Measurements from ENCODE around the gene PRR36.

DNA sequence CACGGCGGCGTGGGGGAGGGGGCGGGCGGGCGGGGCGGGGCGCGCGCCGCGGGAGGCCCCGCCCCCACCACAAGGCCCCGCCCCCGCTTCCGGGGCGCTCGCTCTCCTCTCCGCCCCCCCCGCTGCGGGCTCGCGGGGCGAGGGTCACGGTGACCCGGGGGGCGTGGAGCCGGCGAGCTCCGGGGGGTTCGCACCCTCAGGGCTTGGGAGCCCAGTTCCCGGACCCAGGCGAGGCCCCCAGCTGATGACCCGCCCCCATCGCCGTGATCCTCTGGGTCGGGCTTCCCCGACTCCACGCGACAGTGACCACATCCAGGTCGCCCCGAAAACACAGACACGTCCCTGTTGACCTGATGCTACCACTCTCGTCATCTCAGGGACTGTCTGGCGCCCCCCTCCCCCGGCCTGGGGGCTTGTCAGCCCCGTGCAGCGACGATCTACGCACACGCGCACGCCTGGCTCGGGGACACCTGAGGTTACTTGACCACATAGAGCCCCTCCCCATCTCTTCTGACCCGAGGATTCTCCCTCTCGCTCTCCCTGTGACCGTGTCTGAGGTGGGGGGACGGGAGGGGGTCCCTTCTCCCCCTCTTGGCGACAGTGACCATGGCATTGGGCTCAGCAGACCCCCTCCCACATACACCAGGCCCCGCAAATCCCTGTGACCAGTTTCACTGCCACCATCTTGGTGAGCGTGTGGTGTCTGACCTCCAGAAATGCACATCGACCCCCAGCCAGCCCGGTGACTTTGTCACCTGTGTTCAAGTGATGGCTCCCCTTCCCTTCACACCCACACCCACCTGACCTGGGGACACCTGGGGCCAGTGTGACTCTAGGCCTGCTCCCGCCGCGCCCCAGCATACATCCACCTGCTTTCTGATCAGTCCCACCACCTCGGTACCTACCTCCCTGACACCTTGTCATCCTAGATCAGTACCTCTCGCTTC lies 30.2 kb upstream of the PRR36 start:
- TF ChIP-seq, protein P1, sequence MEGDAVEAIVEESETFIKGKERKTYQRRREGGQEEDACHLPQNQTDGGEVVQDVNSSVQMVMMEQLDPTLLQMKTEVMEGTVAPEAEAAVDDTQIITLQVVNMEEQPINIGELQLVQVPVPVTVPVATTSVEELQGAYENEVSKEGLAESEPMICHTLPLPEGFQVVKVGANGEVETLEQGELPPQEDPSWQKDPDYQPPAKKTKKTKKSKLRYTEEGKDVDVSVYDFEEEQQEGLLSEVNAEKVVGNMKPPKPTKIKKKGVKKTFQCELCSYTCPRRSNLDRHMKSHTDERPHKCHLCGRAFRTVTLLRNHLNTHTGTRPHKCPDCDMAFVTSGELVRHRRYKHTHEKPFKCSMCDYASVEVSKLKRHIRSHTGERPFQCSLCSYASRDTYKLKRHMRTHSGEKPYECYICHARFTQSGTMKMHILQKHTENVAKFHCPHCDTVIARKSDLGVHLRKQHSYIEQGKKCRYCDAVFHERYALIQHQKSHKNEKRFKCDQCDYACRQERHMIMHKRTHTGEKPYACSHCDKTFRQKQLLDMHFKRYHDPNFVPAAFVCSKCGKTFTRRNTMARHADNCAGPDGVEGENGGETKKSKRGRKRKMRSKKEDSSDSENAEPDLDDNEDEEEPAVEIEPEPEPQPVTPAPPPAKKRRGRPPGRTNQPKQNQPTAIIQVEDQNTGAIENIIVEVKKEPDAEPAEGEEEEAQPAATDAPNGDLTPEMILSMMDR (conservative IDR thresholded peaks at IDR 0.05; ENCODE audit: low read length): no peak
- TF ChIP-seq EZH2phosphoT487 (IDR thresholded peaks at IDR 0.05; ENCODE audit: borderline replicate concordance, low read depth, low read length): no peak

Data from OCI-LY7 (cell line).